GM23338 (cell line): ENCODE measurements around the gene LINC00632. TPM values are rescaled to one million over a fixed set of nuclear protein-coding genes. Genes with fewer than 3 reads are reported as not detected.

Source experiments
- ATAC-seq: fragments of 200-7000 bp; cut with Tn5 transposase; 3 replicates; pipeline ENCODE4 v1.9.1; 2020
- DNase-seq: peaks from one replicate; pipeline ENCODE4 v3.0.0-alpha.2; 2015; ENCODE audit warnings: low spot score
- H2AFZ ChIP-seq: fragments of 200-600 bp; sonication (generic); 2 replicates; pipeline ENCODE4 v1.8.0; 2016; ENCODE audit warnings: antibody characterized with exemption, mild to moderate bottlenecking, moderate library complexity
- H3F3A ChIP-seq: fragments of 200-600 bp; sonication (generic); replicated peaks from 2 replicates; pipeline ENCODE4 v1.8.0; 2017; ENCODE audit warnings: antibody characterized with exemption, mixed run types, low read depth
- H3K27ac ChIP-seq: fragments of 200-600 bp; sonication (generic); 2 replicates; pipeline ENCODE4 v1.6.1; 2016; ENCODE audit warnings: low read depth
- H3K27me3 ChIP-seq: fragments of 200-600 bp; sonication (generic); 2 replicates; pipeline ENCODE4 v1.8.0; 2016; ENCODE audit warnings: mild to moderate bottlenecking, mixed run types, moderate library complexity; ENCODE audit not compliant: insufficient read depth
- H3K36me3 ChIP-seq: fragments of 200-600 bp; sonication (generic); 2 replicates; pipeline ENCODE4 v1.8.0; 2016; ENCODE audit warnings: mild to moderate bottlenecking; ENCODE audit not compliant: insufficient read depth
- H3K4me1 ChIP-seq: fragments of 200-600 bp; sonication (generic); 2 replicates; pipeline ENCODE4 v1.8.0; 2016; ENCODE audit warnings: mild to moderate bottlenecking, moderate library complexity; ENCODE audit not compliant: insufficient read depth
- H3K4me2 ChIP-seq: fragments of 200-600 bp; sonication (generic); 2 replicates; pipeline ENCODE4 v1.7.1; 2017; ENCODE audit warnings: mixed run types
- H3K4me3 ChIP-seq: fragments of 200-600 bp; sonication (generic); 2 replicates; pipeline ENCODE4 v1.6.1; 2016; ENCODE audit warnings: mixed run types
- H3K79me2 ChIP-seq: fragments of 200-600 bp; sonication (generic); replicated peaks from 2 replicates; pipeline ENCODE4 v1.8.0; 2017; ENCODE audit warnings: mild to moderate bottlenecking; ENCODE audit not compliant: insufficient read depth
- H3K9me2 ChIP-seq: fragments of 200-600 bp; sonication (generic); 2 replicates; pipeline ENCODE4 v1.8.0; 2017; ENCODE audit not compliant: insufficient read depth
- H4K20me1 ChIP-seq: fragments of 200-600 bp; sonication (generic); replicated peaks from 2 replicates; pipeline ENCODE4 v1.8.0; 2017; ENCODE audit warnings: mild to moderate bottlenecking; ENCODE audit not compliant: insufficient read depth
- H3K27ac Mint-ChIP-seq: 2 replicates; pipeline ENCODE4 v1.8.0; 2020; ENCODE audit warnings: inconsistent platforms, mild to moderate bottlenecking, moderate library complexity, mixed read lengths
- H3K27me3 Mint-ChIP-seq: 3 replicates; pipeline ENCODE4 v1.8.0; 2022; ENCODE audit warnings: low read depth, mild to moderate bottlenecking, moderate library complexity, mixed read lengths, inconsistent platforms; ENCODE audit not compliant: insufficient read depth, poor library complexity
- H3K36me3 Mint-ChIP-seq: 3 replicates; pipeline ENCODE4 v1.8.0; 2021; ENCODE audit warnings: low read depth, mild to moderate bottlenecking, inconsistent platforms, moderate library complexity, mixed read lengths
- H3K4me1 Mint-ChIP-seq: 3 replicates; pipeline ENCODE4 v1.8.0; 2020; ENCODE audit warnings: mild to moderate bottlenecking, inconsistent platforms, mixed read lengths
- H3K4me3 Mint-ChIP-seq: 3 replicates; pipeline ENCODE4 v1.8.0; 2021; ENCODE audit warnings: moderate library complexity, mild to moderate bottlenecking, inconsistent platforms, mixed read lengths
- H3K9me3 Mint-ChIP-seq: 3 replicates; pipeline ENCODE4 v1.8.0; 2020; ENCODE audit warnings: moderate library complexity, mild to moderate bottlenecking, inconsistent platforms, mixed read lengths
- CREB1 ChIP-seq: fragments of 250-450 bp; sonication (Bioruptor Pico); IDR thresholded peaks from 2 replicates; pipeline ENCODE4 v1.5.0; 2020; ENCODE audit warnings: low read depth, mild to moderate bottlenecking, moderate library complexity
- EZH2 ChIP-seq: fragments of 200-600 bp; sonication (generic); IDR thresholded peaks from one replicate; pipeline ENCODE4 v1.8.0; 2017; ENCODE audit warnings: antibody characterized with exemption, mild to moderate bottlenecking, low read depth; ENCODE audit not compliant: unreplicated experiment
- EZH2phosphoT487 ChIP-seq: fragments of 200-600 bp; sonication (generic); IDR thresholded peaks from one replicate; pipeline ENCODE4 v1.8.1; 2018; ENCODE audit warnings: antibody characterized with exemption; ENCODE audit not compliant: unreplicated experiment
- JUNB ChIP-seq: IDR thresholded peaks from one replicate; pipeline ENCODE4 v1.6.1; 2016; ENCODE audit warnings: antibody characterized with exemption; ENCODE audit not compliant: unreplicated experiment
- NANOG ChIP-seq: IDR thresholded peaks from 2 replicates; pipeline ENCODE4 v1.6.1; 2016; ENCODE audit warnings: antibody characterized with exemption, borderline replicate concordance
- POLR2AphosphoS5 ChIP-seq: IDR thresholded peaks from 2 replicates; pipeline ENCODE4 v1.6.1; 2016; ENCODE audit warnings: antibody characterized with exemption, low read depth
- STAT1 ChIP-seq: IDR thresholded peaks from one replicate; pipeline ENCODE4 v1.6.1; 2016; ENCODE audit warnings: antibody characterized with exemption; ENCODE audit not compliant: unreplicated experiment
- ZNF114 ChIP-seq: fragments of 250-450 bp; sonication (Bioruptor Pico); IDR thresholded peaks from 2 replicates; pipeline ENCODE4 v1.5.0; 2020; ENCODE audit warnings: mild to moderate bottlenecking, moderate library complexity
- ZNF331 ChIP-seq: fragments of 250-450 bp; sonication (Bioruptor Pico); IDR thresholded peaks from 2 replicates; pipeline ENCODE4 v1.5.0; 2020; ENCODE audit warnings: low read depth, mild to moderate bottlenecking, moderate library complexity
- polyA plus RNA-seq: library from polyadenylated mRNA; unstranded; fragments of >200 nt; fragmentation: Nextera tagmentation; extraction: Ambion mirVana; gene quantifications from 2 replicates; pipeline ENCODE4 v1.2.1, GENCODE V29; 2016
- total RNA-seq: library from RNA; depleted of rRNA; stranded (reverse); fragments of >200 nt; shearing (Covaris generic); gene quantifications from 2 replicates; pipeline ENCODE4 v1.2.3, GENCODE V29; 2014
- TF ChIP-seq, protein P1 (sequence below): IDR thresholded peaks from 2 replicates; pipeline ENCODE4 v1.6.1; 2016; ENCODE audit warnings: antibody characterized with exemption
- TF ChIP-seq, protein P2 (sequence below), 2 experiments: fragments of 200-600 bp in 1 of 2; sonication (generic) in 1 of 2; conservative IDR thresholded peaks; 2 replicates each; pipeline versions ENCODE4 v1.5.1 to v1.6.1; 2016 to 2017; ENCODE audit warnings: antibody characterized with exemption in 2 of 2, low read depth in 2 of 2, mild to moderate bottlenecking in 2 of 2, moderate library complexity in 1 of 2
- TF ChIP-seq, protein P3 (sequence below): fragments of 250-450 bp; sonication (Bioruptor Pico); IDR thresholded peaks from 2 replicates; pipeline ENCODE4 v1.5.0; 2020; ENCODE audit warnings: mild to moderate bottlenecking, moderate library complexity
- TF ChIP-seq, protein P4 (sequence below): IDR thresholded peaks from one replicate; pipeline ENCODE4 v1.6.1; 2018; ENCODE audit warnings: antibody characterized with exemption; ENCODE audit not compliant: unreplicated experiment

Gene LINC00632
- total and polyA plus RNA-seq, 2 experiments from 2014 or later, result 10.9 to 25.2 TPM

DNA sequence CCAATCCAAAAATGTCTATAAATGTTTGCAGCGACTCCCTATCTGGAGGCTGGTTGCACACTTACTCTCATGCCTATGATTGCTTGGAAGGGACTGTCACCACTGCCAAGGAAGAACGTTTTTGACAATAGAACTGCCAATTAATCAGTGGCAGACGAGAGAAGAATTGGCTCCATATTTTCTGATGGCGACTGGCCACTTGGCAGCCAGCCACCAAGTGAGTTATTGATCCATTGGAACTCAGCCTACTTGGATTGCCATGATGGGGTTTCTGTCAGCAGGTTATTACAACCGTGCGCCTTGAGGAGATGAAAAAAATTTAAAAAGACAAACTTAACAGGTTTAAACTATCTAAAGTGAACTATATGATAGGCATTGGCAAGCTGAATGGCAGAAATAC lies 47.4 kb downstream of the LINC00632 start:
- no peaks in the 10 kb centered on the region for H3K79me2 ChIP-seq
- H3K9me2 ChIP-seq, result no peaks in the 10 kb centered on the region
- Mint-ChIP-seq H3K36me3 (no peaks in the 10 kb centered on the region), H3K27me3 (no peaks in the 10 kb centered on the region), H3K9me3 (no peaks in the 10 kb centered on the region), H3K4me3 (no peak overlapping the region), H3K27ac (no peak overlapping the region), H3K4me1 (no peaks in the 10 kb centered on the region)
- DNase-seq (no peak), ATAC-seq (no peak)
- H3F3A ChIP-seq, result no peaks in the 10 kb centered on the region
- no peak overlapping the region for H3K27ac ChIP-seq
- no peak overlapping the region for H3K4me2 ChIP-seq
- no peaks in the 10 kb centered on the region for H3K36me3 ChIP-seq
- H3K4me3 ChIP-seq, result no peak overlapping the region
- no peaks in the 10 kb centered on the region for H4K20me1 ChIP-seq
- no peaks in the 10 kb centered on the region for H3K27me3 ChIP-seq
- no peak overlapping the region for H2AFZ ChIP-seq
- H3K4me1 ChIP-seq, result no peaks in the 10 kb centered on the region
- TF ChIP-seq, protein P1, sequence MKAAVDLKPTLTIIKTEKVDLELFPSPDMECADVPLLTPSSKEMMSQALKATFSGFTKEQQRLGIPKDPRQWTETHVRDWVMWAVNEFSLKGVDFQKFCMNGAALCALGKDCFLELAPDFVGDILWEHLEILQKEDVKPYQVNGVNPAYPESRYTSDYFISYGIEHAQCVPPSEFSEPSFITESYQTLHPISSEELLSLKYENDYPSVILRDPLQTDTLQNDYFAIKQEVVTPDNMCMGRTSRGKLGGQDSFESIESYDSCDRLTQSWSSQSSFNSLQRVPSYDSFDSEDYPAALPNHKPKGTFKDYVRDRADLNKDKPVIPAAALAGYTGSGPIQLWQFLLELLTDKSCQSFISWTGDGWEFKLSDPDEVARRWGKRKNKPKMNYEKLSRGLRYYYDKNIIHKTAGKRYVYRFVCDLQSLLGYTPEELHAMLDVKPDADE, result no peak
- TF ChIP-seq ZNF331 (no peak), EZH2phosphoT487 (no peak), POLR2AphosphoS5 (no peak), ZNF114 (CRISPR knock-in tag) (no peak), NANOG (no peak), EZH2 (no peak), JUNB (no peak), CREB1 (CRISPR knock-in tag) (no peak), STAT1 (no peak)
- TF ChIP-seq, protein P2, sequence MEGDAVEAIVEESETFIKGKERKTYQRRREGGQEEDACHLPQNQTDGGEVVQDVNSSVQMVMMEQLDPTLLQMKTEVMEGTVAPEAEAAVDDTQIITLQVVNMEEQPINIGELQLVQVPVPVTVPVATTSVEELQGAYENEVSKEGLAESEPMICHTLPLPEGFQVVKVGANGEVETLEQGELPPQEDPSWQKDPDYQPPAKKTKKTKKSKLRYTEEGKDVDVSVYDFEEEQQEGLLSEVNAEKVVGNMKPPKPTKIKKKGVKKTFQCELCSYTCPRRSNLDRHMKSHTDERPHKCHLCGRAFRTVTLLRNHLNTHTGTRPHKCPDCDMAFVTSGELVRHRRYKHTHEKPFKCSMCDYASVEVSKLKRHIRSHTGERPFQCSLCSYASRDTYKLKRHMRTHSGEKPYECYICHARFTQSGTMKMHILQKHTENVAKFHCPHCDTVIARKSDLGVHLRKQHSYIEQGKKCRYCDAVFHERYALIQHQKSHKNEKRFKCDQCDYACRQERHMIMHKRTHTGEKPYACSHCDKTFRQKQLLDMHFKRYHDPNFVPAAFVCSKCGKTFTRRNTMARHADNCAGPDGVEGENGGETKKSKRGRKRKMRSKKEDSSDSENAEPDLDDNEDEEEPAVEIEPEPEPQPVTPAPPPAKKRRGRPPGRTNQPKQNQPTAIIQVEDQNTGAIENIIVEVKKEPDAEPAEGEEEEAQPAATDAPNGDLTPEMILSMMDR (conservative IDR thresholded peaks at IDR 0.05; ENCODE audit: low read depth in 2 of 2), result no peak
- TF ChIP-seq, protein P3, sequence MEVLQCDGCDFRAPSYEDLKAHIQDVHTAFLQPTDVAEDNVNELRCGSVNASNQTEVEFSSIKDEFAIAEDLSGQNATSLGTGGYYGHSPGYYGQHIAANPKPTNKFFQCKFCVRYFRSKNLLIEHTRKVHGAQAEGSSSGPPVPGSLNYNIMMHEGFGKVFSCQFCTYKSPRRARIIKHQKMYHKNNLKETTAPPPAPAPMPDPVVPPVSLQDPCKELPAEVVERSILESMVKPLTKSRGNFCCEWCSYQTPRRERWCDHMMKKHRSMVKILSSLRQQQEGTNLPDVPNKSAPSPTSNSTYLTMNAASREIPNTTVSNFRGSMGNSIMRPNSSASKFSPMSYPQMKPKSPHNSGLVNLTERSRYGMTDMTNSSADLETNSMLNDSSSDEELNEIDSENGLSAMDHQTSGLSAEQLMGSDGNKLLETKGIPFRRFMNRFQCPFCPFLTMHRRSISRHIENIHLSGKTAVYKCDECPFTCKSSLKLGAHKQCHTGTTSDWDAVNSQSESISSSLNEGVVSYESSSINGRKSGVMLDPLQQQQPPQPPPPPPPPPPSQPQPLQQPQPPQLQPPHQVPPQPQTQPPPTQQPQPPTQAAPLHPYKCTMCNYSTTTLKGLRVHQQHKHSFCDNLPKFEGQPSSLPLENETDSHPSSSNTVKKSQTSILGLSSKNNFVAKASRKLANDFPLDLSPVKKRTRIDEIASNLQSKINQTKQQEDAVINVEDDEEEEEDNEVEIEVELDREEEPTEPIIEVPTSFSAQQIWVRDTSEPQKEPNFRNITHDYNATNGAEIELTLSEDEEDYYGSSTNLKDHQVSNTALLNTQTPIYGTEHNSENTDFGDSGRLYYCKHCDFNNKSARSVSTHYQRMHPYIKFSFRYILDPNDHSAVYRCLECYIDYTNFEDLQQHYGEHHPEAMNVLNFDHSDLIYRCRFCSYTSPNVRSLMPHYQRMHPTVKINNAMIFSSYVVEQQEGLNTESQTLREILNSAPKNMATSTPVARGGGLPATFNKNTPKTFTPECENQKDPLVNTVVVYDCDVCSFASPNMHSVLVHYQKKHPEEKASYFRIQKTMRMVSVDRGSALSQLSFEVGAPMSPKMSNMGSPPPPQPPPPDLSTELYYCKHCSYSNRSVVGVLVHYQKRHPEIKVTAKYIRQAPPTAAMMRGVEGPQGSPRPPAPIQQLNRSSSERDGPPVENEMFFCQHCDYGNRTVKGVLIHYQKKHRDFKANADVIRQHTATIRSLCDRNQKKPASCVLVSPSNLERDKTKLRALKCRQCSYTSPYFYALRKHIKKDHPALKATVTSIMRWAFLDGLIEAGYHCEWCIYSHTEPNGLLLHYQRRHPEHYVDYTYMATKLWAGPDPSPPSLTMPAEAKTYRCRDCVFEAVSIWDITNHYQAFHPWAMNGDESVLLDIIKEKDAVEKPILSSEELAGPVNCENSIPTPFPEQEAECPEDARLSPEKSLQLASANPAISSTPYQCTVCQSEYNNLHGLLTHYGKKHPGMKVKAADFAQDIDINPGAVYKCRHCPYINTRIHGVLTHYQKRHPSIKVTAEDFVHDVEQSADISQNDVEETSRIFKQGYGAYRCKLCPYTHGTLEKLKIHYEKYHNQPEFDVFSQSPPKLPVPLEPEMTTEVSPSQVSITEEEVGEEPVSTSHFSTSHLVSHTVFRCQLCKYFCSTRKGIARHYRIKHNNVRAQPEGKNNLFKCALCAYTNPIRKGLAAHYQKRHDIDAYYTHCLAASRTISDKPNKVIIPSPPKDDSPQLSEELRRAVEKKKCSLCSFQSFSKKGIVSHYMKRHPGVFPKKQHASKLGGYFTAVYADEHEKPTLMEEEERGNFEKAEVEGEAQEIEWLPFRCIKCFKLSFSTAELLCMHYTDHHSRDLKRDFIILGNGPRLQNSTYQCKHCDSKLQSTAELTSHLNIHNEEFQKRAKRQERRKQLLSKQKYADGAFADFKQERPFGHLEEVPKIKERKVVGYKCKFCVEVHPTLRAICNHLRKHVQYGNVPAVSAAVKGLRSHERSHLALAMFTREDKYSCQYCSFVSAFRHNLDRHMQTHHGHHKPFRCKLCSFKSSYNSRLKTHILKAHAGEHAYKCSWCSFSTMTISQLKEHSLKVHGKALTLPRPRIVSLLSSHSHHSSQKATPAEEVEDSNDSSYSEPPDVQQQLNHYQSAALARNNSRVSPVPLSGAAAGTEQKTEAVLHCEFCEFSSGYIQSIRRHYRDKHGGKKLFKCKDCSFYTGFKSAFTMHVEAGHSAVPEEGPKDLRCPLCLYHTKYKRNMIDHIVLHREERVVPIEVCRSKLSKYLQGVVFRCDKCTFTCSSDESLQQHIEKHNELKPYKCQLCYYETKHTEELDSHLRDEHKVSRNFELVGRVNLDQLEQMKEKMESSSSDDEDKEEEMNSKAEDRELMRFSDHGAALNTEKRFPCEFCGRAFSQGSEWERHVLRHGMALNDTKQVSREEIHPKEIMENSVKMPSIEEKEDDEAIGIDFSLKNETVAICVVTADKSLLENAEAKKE (CRISPR knock-in tag), result no peak
- TF ChIP-seq, protein P4, sequence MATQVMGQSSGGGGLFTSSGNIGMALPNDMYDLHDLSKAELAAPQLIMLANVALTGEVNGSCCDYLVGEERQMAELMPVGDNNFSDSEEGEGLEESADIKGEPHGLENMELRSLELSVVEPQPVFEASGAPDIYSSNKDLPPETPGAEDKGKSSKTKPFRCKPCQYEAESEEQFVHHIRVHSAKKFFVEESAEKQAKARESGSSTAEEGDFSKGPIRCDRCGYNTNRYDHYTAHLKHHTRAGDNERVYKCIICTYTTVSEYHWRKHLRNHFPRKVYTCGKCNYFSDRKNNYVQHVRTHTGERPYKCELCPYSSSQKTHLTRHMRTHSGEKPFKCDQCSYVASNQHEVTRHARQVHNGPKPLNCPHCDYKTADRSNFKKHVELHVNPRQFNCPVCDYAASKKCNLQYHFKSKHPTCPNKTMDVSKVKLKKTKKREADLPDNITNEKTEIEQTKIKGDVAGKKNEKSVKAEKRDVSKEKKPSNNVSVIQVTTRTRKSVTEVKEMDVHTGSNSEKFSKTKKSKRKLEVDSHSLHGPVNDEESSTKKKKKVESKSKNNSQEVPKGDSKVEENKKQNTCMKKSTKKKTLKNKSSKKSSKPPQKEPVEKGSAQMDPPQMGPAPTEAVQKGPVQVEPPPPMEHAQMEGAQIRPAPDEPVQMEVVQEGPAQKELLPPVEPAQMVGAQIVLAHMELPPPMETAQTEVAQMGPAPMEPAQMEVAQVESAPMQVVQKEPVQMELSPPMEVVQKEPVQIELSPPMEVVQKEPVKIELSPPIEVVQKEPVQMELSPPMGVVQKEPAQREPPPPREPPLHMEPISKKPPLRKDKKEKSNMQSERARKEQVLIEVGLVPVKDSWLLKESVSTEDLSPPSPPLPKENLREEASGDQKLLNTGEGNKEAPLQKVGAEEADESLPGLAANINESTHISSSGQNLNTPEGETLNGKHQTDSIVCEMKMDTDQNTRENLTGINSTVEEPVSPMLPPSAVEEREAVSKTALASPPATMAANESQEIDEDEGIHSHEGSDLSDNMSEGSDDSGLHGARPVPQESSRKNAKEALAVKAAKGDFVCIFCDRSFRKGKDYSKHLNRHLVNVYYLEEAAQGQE, result no peak
